GM12872 (cell line): ENCODE measurements around the gene GABRR3.

ENCODE experiments used
- CTCF ChIP-seq: IDR thresholded peaks from 3 replicates; pipeline ENCODE4 v1.5.1; 2011; ENCODE audit warnings: low read depth, mild to moderate bottlenecking, low read length, moderate library complexity; ENCODE audit not compliant: insufficient read depth

The GABRR3 gene

GRCh38 chr3:97972976-97973375 is 62.1 kb downstream of the GABRR3 start:
- no peak for TF ChIP-seq CTCF

GRCh38 chr3:97971679-97972567 is 63.2 kb downstream of the GABRR3 start, which contains the start of gene RIOX2:
Gene RIOX2, minus strand, starts transcription at chr3:97972431. Its CDS starts 4,838 bp downstream, at chr3:97967593.
- TF ChIP-seq CTCF, result 0 out of 3 replicates have a peak, but pooled peaks have one; percentile 25

- TF ChIP-seq CTCF, result no peak
Measured at GRCh38 chr3:97970956-97971620, 64.0 kb downstream of the GABRR3 start.

- TF ChIP-seq CTCF, result no peak
Measured at GRCh38 chr3:97970156-97970555, 65.0 kb downstream of the GABRR3 start.

- no peak for TF ChIP-seq CTCF
Measured at GRCh38 chr3:97969541-97969940, 65.6 kb downstream of the GABRR3 start.

- no peak for TF ChIP-seq CTCF
Measured at GRCh38 chr3:97968376-97968775, 66.7 kb downstream of the GABRR3 start.

- TF ChIP-seq CTCF, result no peak
Measured at GRCh38 chr3:97967966-97968365, 67.1 kb downstream of the GABRR3 start.
